A549 treated with CORT108297 at 1 μM for 4 hours (cell line): ENCODE measurements around the gene MCF2L2. TPM values are rescaled to one million over a fixed set of nuclear protein-coding genes. Genes with fewer than 3 reads are reported as not detected.

Experiments used
- total RNA-seq: library from RNA; stranded (reverse); fragments of 200-300 nt; extraction: Qiagen RNA extraction; gene quantifications from 5 replicates; pipeline ENCODE4 v1.2.3, GENCODE V29; 2022

Gene MCF2L2, protein sequence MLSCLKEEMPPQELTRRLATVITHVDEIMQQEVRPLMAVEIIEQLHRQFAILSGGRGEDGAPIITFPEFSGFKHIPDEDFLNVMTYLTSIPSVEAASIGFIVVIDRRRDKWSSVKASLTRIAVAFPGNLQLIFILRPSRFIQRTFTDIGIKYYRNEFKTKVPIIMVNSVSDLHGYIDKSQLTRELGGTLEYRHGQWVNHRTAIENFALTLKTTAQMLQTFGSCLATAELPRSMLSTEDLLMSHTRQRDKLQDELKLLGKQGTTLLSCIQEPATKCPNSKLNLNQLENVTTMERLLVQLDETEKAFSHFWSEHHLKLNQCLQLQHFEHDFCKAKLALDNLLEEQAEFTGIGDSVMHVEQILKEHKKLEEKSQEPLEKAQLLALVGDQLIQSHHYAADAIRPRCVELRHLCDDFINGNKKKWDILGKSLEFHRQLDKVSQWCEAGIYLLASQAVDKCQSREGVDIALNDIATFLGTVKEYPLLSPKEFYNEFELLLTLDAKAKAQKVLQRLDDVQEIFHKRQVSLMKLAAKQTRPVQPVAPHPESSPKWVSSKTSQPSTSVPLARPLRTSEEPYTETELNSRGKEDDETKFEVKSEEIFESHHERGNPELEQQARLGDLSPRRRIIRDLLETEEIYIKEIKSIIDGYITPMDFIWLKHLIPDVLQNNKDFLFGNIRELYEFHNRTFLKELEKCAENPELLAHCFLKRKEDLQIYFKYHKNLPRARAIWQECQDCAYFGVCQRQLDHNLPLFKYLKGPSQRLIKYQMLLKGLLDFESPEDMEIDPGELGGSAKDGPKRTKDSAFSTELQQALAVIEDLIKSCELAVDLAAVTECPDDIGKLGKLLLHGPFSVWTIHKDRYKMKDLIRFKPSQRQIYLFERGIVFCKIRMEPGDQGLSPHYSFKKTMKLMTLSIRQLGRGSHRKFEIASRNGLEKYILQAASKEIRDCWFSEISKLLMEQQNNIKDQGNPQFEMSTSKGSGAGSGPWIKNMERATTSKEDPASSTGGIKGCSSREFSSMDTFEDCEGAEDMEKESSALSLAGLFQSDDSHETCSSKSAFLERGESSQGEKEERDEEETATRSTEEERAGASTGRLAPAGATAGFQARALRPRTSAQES
- total RNA-seq: 0.03 to 0.38 TPM (median 0.10 TPM) in 5 replicates

GRCh38 chr3:183428447-183429211 lies at the start of gene MCF2L2:
MCF2L2 (minus strand) TSS chr3:183428619; CDS start chr3:183427977, 642 bp downstream.

DNA sequence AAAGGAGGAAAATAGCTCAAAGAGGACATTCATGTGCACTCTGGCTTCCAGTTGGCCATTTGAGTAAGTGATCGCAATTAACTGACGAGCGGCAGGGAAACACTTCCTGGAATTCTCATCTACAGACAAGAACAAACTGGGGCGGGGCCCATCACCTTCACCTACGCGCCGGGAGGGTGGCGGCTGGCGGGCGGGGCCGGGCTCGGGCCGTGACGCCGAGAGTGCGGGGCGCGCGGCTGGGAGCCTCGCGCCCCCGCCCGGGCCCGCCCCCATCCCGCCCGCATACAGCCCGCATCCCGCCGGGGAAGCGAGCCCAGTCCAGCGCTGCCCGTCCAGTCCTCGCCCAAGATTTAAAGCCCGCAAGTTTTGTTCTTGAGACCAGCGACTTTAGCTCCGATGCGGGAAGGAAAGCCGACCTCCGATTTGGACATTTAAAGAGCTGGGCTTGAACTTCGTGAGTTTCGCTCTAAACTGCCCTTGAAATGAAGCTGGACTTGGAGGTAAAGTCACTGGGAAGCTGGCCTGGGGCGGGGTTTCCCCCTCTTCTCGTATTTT lies 175.4 kb downstream of the MCF2L2 start, which contains the start of gene B3GNT5:
Gene B3GNT5 (plus strand): TSS at position 281 of the 555 bp plus-strand sequence. CDS start 16,546 bp downstream, outside the sequence.

Other genes with a start within 250 kb of the MCF2L2 start
- 18.8 to 29.3 TPM (median 24.1 TPM) in 5 replicates for gene B3GNT5, start 175.4 kb downstream of the MCF2L2 start, total RNA-seq
- gene KLHL6, start 127.1 kb upstream of the MCF2L2 start, total RNA-seq: not detected in 5 replicates
- gene KLHL24, start 207.0 kb upstream of the MCF2L2 start, total RNA-seq: 6.1 to 8.8 TPM (median 7.5 TPM) in 5 replicates